Stromal cell of bone marrow (primary cell): Measurements from ENCODE around the gene CCM2.
"Not testable (repeated sequence)": the region's sequence is repeated elsewhere in the genome, so short reads cannot be mapped to it uniquely, and the experiment has no call there.

Source experiments
- DNase-seq: peaks from one replicate; pipeline ENCODE4 v3.0.0-alpha.2; 2012; ENCODE audit warnings: low read depth

The CCM2 gene

GRCh38 chr7:45102785-45103712, 103.0 kb downstream of the CCM2 start:
- no peak for DNase-seq

- DNase-seq: no peak
Observed at GRCh38 chr7:45103958-45104843, 104.2 kb downstream of the CCM2 start.

GRCh38 chr7:45104844-45105587, 105.0 kb downstream of the CCM2 start:
- no peak for DNase-seq

- DNase-seq: no peak
Observed at GRCh38 chr7:45105588-45106188, 105.7 kb downstream of the CCM2 start.

- no peak for DNase-seq
Observed at GRCh38 chr7:45106820-45107219, 106.8 kb downstream of the CCM2 start.

DNA sequence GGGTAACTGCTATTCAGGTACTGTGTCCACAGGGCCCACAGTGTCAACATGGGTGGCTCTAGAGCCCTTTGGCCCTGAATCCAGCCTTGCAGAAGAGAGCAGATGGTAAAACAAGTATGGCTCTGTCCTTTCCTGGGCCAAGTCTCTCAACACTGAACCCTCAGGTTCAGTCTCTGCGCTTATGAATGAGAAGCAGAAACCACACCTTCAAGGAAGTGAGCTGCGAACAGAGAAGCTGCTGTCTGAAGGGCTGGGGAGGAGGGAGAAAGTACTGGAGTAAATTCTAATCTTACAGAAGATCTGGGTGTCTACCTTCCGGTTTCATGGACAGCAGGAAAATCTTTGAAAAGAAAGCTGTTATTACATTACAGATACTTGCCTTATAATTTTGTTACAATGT, 107.4 kb downstream of the CCM2 start:
- no peak for DNase-seq

GRCh38 chr7:45108863-45109262, 108.9 kb downstream of the CCM2 start:
- DNase-seq: no peak

DNA sequence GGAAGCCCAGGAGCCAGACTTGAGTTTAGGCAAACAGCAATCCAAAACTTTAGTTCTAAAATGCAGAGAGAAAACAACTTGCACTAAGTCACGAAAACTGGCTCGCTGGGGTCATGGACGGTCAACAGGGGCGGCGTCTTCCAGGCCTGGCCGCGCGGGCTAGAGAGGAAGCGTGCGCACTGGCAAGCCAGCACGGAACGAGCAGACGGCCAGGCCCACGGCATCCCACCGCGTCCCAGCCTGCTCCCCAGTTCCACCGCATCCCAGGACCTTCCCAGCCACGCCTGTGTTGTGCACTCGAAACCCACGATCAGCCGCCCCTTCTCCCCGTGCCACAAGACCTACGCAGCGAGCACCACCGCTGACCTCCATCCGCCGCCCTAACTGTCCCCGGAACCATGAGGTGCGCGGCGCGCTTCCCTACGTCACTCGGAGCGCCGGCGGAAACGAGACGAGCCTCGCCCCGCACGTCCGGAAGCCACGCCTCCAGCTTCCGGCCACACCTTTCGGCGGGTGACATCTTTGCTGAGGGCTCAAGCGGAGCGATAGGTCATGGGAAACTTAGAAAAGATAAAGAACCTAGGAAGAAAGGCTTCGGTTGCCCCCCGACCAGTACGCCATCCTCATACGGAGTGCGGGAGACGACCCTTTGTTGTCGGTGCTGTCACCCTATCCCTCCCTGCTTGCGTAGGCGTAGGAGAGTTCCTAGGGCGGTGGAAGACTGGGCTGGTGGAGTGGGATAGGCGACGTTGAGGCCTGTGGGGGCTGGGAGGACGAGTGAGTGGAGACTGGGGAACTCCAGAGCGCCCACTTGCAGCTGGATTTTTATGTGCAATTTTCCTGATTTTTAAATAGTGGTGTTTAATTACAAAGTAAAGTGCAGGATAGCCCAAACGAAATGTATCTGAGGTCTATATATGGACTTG, 111.6 kb downstream of the CCM2 start, which contains the start of gene TBRG4:
Gene TBRG4 (minus strand): TSS at position 400 of the 926 bp plus-strand sequence. CDS start 2,460 bp downstream, outside the sequence.
- DNase-seq: peak; percentile 89

GRCh38 chr7:45112648-45113047, 112.6 kb downstream of the CCM2 start:
- no peak for DNase-seq

DNA sequence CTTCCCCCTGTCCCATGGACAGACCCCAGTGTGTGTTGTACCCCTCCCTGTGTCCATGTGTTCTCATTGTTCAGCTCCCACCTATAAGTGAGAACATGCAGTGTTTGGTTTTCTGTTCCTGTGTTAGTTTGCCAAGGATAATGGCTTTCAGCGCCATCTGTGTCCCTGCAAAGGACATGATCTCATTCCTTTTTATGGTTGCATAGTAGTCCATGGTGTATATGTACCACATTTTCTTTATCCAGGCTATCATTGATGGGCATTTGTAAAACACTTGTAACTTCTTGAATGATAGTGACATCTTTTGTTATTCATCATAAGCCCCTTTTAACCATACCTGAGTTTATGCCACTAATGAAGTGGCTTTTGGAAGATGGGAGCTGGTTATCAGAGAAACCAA, 114.3 kb downstream of the CCM2 start:
- not testable (repeated sequence) for DNase-seq

GRCh38 chr7:45114926-45115325, 114.9 kb downstream of the CCM2 start:
- no peak for DNase-seq

- DNase-seq: no peak
Observed at GRCh38 chr7:45116048-45116447, 116.0 kb downstream of the CCM2 start.

- no peak for DNase-seq
Observed at GRCh38 chr7:45117582-45117981, 117.6 kb downstream of the CCM2 start.

- no peak for DNase-seq
Observed at GRCh38 chr7:45118292-45118691, 118.3 kb downstream of the CCM2 start.

GRCh38 chr7:45118889-45119331, 118.9 kb downstream of the CCM2 start:
- no peak for DNase-seq

DNA sequence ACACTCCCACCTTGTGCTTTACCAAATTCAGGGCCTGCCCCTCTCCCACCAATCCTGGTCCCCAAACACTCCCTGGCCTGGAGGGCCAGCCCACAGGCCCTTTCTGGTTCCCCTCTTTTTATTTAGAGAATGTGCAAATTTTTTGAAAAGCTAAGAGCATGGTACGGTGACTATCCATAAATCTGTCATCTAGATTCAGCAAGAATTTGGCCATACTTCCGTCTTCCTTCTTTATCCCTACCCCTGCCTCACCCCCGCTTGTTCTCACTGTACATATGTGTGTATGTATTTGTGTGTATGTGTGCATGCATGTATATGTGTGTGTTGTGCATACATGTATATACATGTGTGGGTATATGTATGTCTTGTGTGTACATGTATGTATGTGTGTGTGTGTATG, 119.5 kb downstream of the CCM2 start:
- no peak for DNase-seq

GRCh38 chr7:45122975-45123860, 123.2 kb downstream of the CCM2 start:
- no peak for DNase-seq

DNA sequence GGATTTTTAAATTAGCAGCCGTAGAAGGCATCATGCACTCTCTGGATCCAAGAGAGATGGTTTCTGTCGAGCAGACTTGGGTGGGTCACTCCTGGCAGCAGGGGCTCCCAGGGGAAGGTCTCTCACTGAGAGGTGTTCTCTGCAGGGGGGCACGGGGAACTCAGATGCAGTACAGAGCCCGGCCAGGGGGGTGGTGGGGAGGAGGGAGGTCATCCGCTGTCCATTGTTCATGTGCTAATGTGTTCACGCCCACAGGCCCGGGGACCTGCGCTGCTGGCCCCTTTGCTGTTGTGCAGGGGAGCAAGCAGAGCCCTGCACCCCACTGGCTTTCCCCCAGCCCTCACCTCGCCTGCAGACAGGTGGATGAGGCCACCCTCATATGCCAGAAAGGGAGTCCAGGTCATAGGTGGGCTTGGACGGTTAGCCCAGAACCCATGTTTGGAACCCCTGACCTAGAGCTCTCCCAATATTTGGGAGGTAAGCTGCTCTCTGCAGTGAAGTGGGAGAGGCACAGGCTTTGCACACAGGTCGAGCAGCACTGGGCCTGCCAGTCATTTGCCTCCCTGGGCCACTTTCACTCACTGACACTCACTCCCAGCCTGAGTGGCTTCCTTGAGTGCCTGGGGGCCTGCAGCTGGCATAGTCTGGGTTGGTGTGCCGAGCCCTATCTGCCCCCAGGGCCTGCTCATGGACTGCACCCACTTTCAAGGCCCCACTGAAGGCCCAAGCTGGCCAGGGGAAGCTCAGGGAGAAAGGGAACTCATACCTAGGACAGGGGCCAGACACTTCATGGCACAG, 124.1 kb downstream of the CCM2 start:
- DNase-seq: no peak
